ENCODE results near the gene API5.
"Not testable (repeated sequence)": the region's sequence is repeated elsewhere in the genome, so short reads cannot be mapped to it uniquely, and the experiment has no call there.

The API5 gene

DNA sequence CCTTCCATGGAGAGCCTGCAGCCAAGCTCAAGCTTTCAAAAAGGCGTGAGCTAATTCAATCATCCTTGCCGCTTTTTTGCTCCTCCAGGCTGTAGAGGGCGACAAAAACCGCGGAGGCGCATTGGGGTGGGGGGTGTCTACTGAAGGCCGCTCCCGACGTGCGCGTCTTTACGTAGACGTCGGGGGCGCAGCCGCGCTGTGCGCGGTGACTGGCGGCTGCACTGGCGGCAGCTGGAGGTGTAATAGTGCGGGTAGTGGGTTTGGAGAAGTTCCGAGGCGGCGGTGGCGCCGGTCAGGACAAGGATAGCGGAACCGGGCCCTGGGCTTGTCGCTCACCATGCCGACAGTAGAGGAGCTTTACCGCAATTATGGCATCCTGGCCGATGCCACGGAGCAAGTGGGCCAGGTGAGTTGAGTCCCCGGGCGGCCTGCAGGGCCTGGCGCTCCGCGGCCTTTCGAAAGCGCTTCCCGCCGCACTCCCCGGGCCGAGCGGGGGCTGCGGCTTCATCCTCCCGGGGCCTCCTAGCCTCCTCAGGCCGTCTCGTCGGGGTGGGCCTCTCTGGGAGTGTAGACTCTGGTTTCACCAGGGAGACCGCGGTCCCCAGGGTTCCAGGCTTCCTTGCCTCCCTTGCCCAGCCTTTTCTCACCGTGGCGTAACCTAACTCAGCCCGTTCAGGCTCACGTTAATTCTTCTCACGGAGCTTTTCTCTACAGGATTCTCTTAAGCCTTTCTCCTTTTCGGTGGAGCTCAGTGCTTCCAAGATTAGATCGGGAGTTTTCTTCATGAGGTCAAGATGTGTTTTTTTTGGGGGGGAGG, at the start of gene API5:
Gene API5, plus strand, starts transcription at position 206 of the 817 bp plus-strand sequence. Its CDS starts 132 bp downstream, at position 338.
- peak; percentile 69 for DNase-seq (ENCODE audit: low read depth, low spot score)
- peak within 1 kb of the TSS; percentile 78 for H3K27ac ChIP-seq

DNA sequence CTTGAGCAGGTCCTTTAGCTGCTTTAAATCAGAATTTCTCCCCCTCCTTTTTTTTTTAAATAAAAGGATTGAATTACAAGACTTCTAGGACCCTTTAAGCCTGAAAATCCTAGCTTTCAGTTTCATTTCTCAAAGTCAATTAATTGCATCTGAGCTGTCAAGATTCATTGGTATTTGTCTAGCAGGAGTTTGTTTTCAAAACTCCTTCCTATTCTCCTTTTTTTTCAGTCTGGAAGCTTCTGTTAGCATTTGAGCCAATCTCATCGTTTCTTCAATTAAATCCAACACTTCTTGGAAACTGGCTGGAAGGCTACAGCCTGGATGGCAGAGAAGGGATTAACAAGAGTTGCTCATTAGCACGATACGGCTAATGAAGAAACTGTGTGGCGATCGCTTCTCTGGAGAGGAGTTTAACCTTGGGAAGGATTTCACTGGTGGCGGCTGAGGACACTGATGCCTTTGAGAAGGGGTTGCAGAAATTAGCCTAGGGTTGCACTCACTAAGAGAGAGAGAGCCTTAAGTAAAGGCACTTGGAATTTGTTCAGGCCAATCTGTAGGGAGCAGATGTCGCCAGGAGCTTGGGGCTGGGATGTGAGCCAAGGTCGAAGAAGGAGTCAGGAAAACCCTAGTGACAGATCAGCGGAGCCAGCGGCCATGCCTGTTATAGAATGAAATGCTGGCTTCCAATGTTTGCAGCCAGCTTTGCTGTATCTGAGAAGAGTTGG, 43.8 kb upstream of the API5 start:
- H3K27ac ChIP-seq, result no peak overlapping the region
- no peak for DNase-seq (ENCODE audit: low read depth, low spot score)

GRCh38 chr11:43268786-43269185, 43.0 kb upstream of the API5 start:
- H3K27ac ChIP-seq, result no peak overlapping the region
- no peak for DNase-seq (ENCODE audit: low read depth, low spot score)

- DNase-seq (ENCODE audit: low read depth, low spot score), result no peak
- no peak overlapping the region for H3K27ac ChIP-seq
Measured at GRCh38 chr11:43269254-43269918, 42.4 kb upstream of the API5 start.

GRCh38 chr11:43270468-43270867, 41.3 kb upstream of the API5 start:
- no peak overlapping the region for H3K27ac ChIP-seq
- DNase-seq (ENCODE audit: low read depth, low spot score), result no peak

GRCh38 chr11:43278193-43278956, 33.4 kb upstream of the API5 start:
- DNase-seq (ENCODE audit: low read depth, low spot score), result no peak
- H3K27ac ChIP-seq, result no peak overlapping the region

DNA sequence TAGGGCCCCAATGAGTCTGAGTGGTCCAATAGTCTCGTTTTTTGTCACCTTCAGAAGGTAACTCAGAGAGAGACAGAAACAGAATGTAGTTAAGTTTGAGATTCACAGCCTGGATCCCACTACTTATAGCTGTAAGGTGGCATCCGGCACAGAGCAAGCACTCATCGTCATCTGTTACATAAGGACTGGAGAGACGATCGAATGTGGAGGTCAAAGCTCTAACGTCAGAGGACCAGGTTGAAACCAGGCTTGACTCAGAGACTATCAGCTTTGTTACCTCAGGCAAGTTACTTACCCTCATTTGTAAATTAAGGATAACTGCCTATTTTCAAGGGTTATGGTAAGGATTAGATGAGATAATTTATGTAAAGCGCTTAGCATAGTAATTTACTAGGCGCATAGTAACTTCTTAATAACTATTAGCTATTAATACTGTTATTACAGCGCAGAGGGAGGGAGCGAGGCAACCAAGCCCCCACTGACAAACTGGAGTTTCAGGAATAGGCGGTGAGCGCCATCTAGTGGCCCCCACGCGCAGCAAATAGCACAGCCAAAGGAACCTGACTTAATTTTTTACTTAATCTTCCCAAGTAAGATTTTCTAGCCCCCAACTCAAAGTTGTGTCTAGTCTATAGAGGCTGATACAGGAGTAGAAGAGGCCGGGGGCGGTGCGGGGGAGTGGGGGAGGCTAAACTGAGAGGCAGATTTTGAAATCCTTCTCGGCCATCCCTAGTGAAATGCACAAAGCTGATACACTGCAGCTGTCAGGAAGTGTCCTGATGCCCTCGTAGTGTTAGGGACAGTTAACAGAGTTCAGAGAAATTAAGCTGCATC, 29.0 kb upstream of the API5 start:
- H3K27ac ChIP-seq, result no peak overlapping the region
- DNase-seq (ENCODE audit: low read depth, low spot score), result no peak

- H3K27ac ChIP-seq, result no peak overlapping the region
- no peak for DNase-seq (ENCODE audit: low read depth, low spot score)
Measured at GRCh38 chr11:43285826-43286225, 26.0 kb upstream of the API5 start.

DNA sequence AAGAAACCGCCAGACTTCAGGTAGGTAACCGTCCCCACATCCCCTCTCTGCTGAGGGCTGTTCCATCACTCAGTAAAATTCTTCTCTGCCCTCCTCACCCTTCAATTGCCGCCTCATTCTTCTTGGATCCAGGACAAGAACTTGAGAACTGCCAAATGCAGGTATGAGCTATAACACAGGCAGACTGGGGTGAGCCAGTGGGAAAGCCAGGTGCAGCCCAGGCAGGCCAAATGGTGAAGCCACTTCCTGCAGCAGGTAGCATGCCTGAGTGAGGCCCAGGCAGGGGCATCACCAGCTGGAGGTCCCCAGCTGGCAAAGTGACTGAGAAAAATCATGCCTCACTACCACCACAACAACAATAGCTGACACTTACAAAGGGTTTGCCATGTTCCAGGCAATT, 22.4 kb upstream of the API5 start:
- no peak overlapping the region for H3K27ac ChIP-seq
- no peak for DNase-seq (ENCODE audit: low read depth, low spot score)

- no peak for DNase-seq (ENCODE audit: low read depth, low spot score)
- H3K27ac ChIP-seq, result no peak overlapping the region
Measured at GRCh38 chr11:43298397-43298796, 13.4 kb upstream of the API5 start.

DNA sequence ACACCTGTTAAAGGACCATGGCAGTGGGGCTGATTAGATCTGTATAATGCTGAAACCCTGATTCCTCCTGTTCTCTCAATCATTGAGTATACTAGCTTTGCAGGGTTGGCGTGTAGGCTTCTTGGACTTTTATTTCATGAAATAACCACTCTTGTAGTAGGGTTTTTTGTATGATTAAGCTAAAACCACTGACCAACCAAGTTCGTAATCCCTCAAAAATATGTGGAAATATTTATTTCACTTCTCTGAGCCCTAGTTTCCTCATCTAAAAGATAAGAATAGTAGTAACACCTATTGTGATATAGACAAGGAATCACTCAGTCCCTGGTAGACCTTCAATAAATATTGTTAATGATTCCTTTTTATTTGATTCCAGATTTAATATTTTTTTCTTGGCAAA, 4.2 kb downstream of the API5 start:
- no peak for DNase-seq (ENCODE audit: low read depth, low spot score)

GRCh38 chr11:43316451-43316850, 4.7 kb downstream of the API5 start:
- DNase-seq (ENCODE audit: low read depth, low spot score), result no peak

More for the DNA sequence above, 4.2 kb downstream of the API5 start:
- no peak overlapping the region for H3K27ac ChIP-seq

DNA sequence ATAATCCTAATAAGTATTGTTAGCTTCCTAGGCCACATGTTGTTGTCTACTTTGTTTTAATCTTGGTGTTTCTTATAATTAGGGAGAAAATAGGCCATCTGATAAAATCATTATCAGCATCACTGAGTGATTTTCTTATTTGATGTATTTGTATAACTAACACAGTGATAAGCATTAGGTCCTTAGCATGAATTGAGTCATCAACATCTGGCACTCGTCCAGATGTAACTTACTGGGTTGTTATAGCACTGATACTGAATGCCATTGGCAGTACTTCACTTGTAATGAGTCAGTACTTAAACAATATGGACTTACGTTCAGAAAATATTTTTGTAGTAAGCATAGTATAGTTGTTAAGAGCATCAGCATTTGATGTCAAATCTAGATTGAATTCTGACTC, 16.2 kb downstream of the API5 start:
- DNase-seq (ENCODE audit: low read depth, low spot score), result peak; percentile 79
- no peak overlapping the region for H3K27ac ChIP-seq

More at GRCh38 chr11:43316451-43316850, 4.7 kb downstream of the API5 start:
- no peak overlapping the region for H3K27ac ChIP-seq

GRCh38 chr11:43328482-43328881, 16.7 kb downstream of the API5 start:
- DNase-seq (ENCODE audit: low read depth, low spot score), result no peak
- H3K27ac ChIP-seq, result no peak overlapping the region

DNA sequence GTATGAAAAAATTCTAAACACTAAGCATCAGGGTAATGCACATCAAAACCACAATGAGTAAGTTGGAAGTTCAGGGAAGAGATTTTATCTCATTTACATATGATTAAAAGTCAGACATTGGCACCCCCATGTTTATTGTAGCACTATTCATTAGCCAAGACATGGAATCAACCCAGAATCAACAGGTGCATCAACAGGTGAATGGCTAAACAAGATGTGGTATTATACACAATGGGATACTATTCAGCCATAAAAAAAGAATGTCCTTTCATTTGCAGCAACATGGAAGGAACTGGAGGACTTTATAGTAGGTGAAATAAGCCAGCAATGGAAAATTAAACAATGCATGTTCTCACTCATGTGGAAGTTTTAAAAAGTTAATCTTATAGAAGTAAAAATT, 29.4 kb downstream of the API5 start:
- no peak for DNase-seq (ENCODE audit: low read depth, low spot score)
- no peak overlapping the region for H3K27ac ChIP-seq

DNA sequence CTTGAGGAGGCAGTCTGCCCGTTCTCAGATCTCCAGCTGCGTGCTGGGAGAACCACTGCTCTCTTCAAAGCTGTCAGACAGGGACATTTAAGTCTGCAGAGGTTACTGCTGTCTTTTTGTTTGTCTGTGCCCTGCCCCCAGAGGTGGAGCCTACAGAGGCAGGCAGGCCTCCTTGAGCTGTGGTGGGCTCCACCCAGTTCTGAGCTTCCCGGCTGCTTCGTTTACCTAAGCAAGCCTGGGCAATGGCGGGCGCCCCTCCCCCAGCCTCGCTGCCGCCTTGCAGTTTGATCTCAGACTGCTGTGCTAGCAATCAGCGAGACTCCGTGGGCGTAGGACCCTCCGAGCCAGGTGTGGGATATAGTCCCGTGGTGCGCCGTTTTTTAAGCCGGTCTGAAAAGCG, 39.6 kb downstream of the API5 start:
- peak overlapping the region; percentile 87 for H3K27ac ChIP-seq
- DNase-seq (ENCODE audit: low read depth, low spot score), result not testable (repeated sequence)

DNA sequence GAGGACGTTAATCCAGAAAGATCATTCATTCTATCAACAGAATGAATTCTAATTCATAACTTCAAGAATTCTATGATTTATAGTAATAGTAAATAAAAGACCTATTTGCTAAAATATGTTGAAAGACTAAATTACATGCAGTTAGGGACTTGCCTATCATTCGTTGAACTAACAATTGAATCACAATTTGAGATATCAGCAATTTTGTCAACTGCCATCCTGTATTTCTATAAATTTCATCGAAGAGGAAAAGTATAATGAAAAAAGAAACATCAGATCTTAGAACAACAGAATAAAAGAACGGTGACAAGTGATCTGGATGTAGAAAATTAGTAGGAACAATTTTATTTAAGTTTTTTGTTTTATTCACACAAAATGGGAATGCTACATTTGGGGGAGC, 42.5 kb downstream of the API5 start:
- no peak overlapping the region for H3K27ac ChIP-seq
- no peak for DNase-seq (ENCODE audit: low read depth, low spot score)

DNA sequence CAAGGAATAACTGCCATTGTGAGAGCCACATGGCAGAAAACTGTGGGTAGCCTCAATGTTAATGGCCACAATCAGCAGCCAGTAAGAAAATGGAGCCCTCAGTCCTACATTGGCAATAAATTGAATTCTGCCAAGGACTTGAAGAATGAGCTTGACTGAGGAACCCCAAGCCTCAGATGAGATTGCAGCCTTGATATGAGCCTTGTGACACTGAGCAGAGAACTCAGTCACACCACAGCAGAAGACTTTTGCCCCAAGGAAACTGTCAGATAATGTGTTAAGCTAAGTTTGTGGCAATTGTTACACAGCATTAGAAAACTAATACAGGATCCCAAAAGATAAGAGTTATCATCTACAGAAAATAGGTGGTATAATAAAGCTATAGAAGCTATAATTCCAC, 44.5 kb downstream of the API5 start:
- no peak for DNase-seq (ENCODE audit: low read depth, low spot score)
- no peak overlapping the region for H3K27ac ChIP-seq

- H3K27ac ChIP-seq, result peak overlapping the region; percentile 77
- no peak for DNase-seq (ENCODE audit: low read depth, low spot score)
Measured at GRCh38 chr11:43358279-43358800, 46.5 kb downstream of the API5 start.

Measured in epithelial cell of prostate (primary cell).